Epithelial cell of alveolus of lung (primary cell): ENCODE measurements around the gene GPR39. TPM values are rescaled to one million over a fixed set of nuclear protein-coding genes. Genes with fewer than 3 reads are reported as not detected.

Source experiments
- total RNA-seq: library from RNA; depleted of rRNA; stranded (reverse); fragments of >200 nt; gene quantifications from 2 replicates; pipeline ENCODE4 v1.2.1, GENCODE V29; 2015

The GPR39 gene
- total RNA-seq: 9.1 TPM in 1 of 2 replicates, not detected in the other

DNA sequence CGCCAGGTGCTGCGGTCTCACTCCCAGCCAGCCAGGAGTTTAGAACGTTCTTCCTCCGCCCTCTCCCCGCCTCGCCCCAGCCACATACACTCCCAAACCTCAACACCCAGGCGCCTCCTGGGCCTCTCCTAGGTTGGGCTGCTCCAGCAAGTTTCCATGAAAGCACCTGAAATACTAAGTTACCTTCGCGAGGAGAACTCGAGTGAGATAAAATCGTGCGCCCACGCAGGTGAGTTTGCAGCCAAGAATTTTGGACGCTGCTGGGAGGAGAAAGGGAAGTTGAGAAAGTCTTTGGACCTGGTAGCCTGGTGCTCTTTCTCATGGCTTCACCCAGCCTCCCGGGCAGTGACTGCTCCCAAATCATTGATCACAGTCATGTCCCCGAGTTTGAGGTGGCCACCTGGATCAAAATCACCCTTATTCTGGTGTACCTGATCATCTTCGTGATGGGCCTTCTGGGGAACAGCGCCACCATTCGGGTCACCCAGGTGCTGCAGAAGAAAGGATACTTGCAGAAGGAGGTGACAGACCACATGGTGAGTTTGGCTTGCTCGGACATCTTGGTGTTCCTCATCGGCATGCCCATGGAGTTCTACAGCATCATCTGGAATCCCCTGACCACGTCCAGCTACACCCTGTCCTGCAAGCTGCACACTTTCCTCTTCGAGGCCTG, at the start of gene GPR39:
Gene GPR39 (plus strand): TSS at position 83 of the 673 bp plus-strand sequence.

GRCh38 chr2:132669908-132670495, 253.4 kb downstream of the GPR39 start, which contains the start of gene LYPD1:
Gene LYPD1, minus strand, starts transcription at chr2:132670205. Its CDS starts 273 bp downstream, at chr2:132669932.

